GM21825 (cell line): ENCODE data around the gene HSPB9.

Experiments
- ATAC-seq: cut with Tn5 transposase; IDR thresholded peaks from one replicate; pipeline ENCODE4 v1.9.1; 2021; ENCODE audit warnings: mild to moderate bottlenecking, moderate library complexity; ENCODE audit not compliant: unreplicated experiment

Gene HSPB9

GRCh38 chr17:42122371-42123303, at the start of gene HSPB9:
Gene HSPB9 (plus strand): TSS chr17:42122804. CDS start chr17:42122851, 47 bp downstream.
- no peak for ATAC-seq

- ATAC-seq = no peak
Measured at GRCh38 chr17:42075789-42076188, 46.8 kb upstream of the HSPB9 start.

- no peak for ATAC-seq
Measured at GRCh38 chr17:42076797-42077559, 45.6 kb upstream of the HSPB9 start.

GRCh38 chr17:42077755-42078154, 44.8 kb upstream of the HSPB9 start:
- no peak for ATAC-seq

GRCh38 chr17:42078396-42079043, 44.1 kb upstream of the HSPB9 start:
- ATAC-seq = no peak

- ATAC-seq = no peak
Measured at GRCh38 chr17:42079541-42079940, 43.1 kb upstream of the HSPB9 start.

GRCh38 chr17:42081516-42082129, 41.0 kb upstream of the HSPB9 start:
- ATAC-seq = no peak

- ATAC-seq = no peak
Measured at GRCh38 chr17:42087042-42087701, 35.4 kb upstream of the HSPB9 start.

GRCh38 chr17:42087736-42088705, 34.6 kb upstream of the HSPB9 start:
- no peak for ATAC-seq

- ATAC-seq = no peak
Measured at GRCh38 chr17:42088736-42089135, 33.9 kb upstream of the HSPB9 start.

GRCh38 chr17:42090964-42091790, 31.4 kb upstream of the HSPB9 start:
- ATAC-seq = no peak

- no peak for ATAC-seq
Measured at GRCh38 chr17:42092939-42093338, 29.7 kb upstream of the HSPB9 start.

GRCh38 chr17:42094375-42095069, 28.1 kb upstream of the HSPB9 start:
- ATAC-seq = no peak

- ATAC-seq = no peak
Measured at GRCh38 chr17:42096360-42097111, 26.1 kb upstream of the HSPB9 start.

- no peak for ATAC-seq
Measured at GRCh38 chr17:42097691-42098631, 24.6 kb upstream of the HSPB9 start, which contains the start of gene ZNF385C. Gene ZNF385C (minus strand): TSS chr17:42098473. CDS start chr17:42063056, 35,417 bp downstream.
